Cardiac atrium fibroblast (primary cell): ENCODE results near the gene KCNC1. TPM values are rescaled to one million over a fixed set of nuclear protein-coding genes. Genes with fewer than 3 reads are reported as not detected.

Experiments used
- total RNA-seq: library from RNA; depleted of rRNA; stranded (reverse); fragments of >200 nt; gene quantifications from 2 replicates; pipeline ENCODE4 v1.2.3, GENCODE V29; 2015

The KCNC1 gene
- not detected in 2 replicates for total RNA-seq

DNA sequence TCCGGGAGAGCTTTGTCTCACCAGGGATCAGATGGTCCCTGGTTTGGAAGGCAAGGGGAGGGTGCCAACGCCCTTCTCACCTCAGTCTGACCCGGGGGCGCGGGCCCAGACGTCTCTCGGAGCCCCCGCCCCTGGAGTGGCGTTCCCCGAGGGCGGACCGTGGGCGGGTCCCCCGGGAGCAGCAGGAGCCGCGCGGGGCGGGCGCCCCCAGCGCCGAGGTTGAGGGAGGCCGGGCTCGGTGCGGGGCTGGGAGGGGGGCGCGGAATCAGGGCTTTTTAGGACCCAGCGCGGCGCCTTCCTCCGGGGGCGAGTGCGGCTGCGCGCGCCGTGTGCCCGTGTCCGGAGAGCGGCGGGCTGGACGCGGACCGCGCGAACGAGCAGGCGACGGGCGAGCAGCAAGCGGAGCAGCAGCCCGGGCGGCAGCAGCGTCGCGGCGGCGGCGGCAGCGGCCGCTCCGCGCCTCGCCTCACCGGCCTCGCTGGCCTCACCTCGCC is at the start of gene KCNC1:
Gene KCNC1, plus strand, starts transcription at position 364 of the 494 bp plus-strand sequence. CDS start 1,222 bp downstream, outside the sequence.

DNA sequence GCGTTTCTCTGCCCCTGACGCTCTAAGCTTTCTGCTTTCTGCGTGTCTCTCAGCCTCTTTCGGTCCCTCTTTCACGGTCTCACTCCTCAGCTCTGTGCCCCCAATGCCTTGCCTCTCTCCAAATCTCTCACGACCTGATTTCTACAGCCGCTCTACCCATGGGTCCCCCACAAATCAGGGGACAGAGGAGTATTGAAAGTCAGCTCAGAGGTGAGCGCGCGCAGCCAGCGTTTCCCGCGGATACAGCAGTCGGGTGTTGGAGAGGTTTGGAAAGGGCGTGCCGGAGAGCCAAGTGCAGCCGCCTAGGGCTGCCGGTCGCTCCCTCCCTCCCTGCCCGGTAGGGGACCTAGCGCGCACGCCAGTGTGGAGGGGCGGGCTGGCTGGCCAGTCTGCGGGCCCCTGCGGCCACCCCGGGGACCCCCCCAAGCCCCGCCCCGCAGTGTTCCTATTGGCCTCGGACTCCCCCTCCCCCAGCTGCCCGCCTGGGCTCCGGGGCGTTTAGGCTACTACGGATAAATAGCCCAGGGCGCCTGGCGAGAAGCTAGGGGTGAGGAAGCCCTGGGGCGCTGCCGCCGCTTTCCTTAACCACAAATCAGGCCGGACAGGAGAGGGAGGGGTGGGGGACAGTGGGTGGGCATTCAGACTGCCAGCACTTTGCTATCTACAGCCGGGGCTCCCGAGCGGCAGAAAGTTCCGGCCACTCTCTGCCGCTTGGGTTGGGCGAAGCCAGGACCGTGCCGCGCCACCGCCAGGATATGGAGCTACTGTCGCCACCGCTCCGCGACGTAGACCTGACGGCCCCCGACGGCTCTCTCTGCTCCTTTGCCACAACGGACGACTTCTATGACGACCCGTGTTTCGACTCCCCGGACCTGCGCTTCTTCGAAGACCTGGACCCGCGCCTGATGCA is 15.3 kb upstream of the KCNC1 start, which contains the start of gene MYOD1:
Gene MYOD1, plus strand, starts transcription at position 544 of the 910 bp plus-strand sequence. Its CDS starts 212 bp downstream, at position 756.

Other genes with a start within 250 kb of the KCNC1 start
- not detected in 2 replicates for gene USH1C, start 190.4 kb upstream of the KCNC1 start, total RNA-seq
- gene OTOG, start 187.5 kb upstream of the KCNC1 start, total RNA-seq, result not detected in 2 replicates
- gene MYOD1, start 15.2 kb upstream of the KCNC1 start, total RNA-seq, result not detected in 2 replicates